ENCODE results near the gene C1orf198. TPM values are rescaled to one million over a fixed set of nuclear protein-coding genes. Genes with fewer than 3 reads are reported as not detected.
A peak's percentile ranks its signal among the peaks of the same experiment; 100 is the strongest.

C1orf198 gene
- total and polyA plus RNA-seq, 12 donors: 15.2 to 59.4 (median 24.6) TPM

DNA sequence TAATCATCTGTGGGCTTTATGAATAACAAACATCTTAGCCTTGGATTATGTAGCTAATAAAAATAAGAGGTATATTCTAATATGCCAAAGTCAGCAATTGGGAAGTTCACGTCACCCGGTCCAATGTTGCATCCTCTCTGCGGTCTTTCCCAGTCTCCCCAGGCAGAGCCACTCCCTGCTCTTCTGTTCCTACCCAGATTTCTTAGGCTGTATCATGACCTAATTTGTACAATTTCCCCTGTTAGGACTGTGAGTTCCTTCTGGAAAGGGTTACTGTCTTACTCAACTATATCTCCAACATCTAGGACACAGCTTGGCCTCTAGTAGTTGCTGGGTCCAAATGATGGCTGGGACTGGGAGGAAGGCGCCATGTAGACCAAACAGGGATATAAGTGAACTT is 29.8 kb upstream of the C1orf198 start:
- H3K27ac ChIP-seq: peak overlapping the region in 2 of 5 donors; percentile 22 to 41
- peaks cover 9% of the 10 kb centered on the region for H3K27me3 ChIP-seq
- H3K4me1 ChIP-seq (replicated peaks in 1 of 2): peaks cover 0 to 10% of the 10 kb centered on the region in 2 donors
- no peak overlapping the region for H3K4me3 ChIP-seq
- no peak for DNase-seq
- H3K9me3 ChIP-seq (replicated peaks in 1 of 3): no peaks in the 10 kb centered on the region
- intact Hi-C loops (cut with DNase I): no loop called here
- H3K36me3 ChIP-seq (replicated peaks in 1 of 2): no peaks in the 10 kb centered on the region
- TF ChIP-seq POLR2A (IDR thresholded peaks at IDR 0.05) (no peak), CTCF (IDR thresholded peaks at IDR 0.05) (no peak)
- WGBS, 4 donors: 89 to 93% (median 92%) methylated on average over 4 of the region's 4 CpGs

- no peak for TF ChIP-seq CTCF (IDR thresholded peaks at IDR 0.05)
- TF ChIP-seq POLR2A (IDR thresholded peaks at IDR 0.05): no peak
- peaks cover 0 to 10% of the 10 kb centered on the region in 2 donors for H3K4me1 ChIP-seq (replicated peaks in 1 of 2)
- no peaks in the 10 kb centered on the region for H3K9me3 ChIP-seq (replicated peaks in 1 of 3)
- peaks cover 13% of the 10 kb centered on the region for H3K27me3 ChIP-seq
- 45 to 67% (median 61%) methylated on average over 1 of the region's 1 CpG for WGBS, 4 donors
- H3K27ac ChIP-seq: peak overlapping the region in 1 of 5 donors; percentile 41
- no peak for DNase-seq
- no peaks in the 10 kb centered on the region for H3K36me3 ChIP-seq (replicated peaks in 1 of 2)
- intact Hi-C loops (cut with DNase I): no loop called here
- no peak overlapping the region for H3K4me3 ChIP-seq
These were observed 28.5 kb upstream of the C1orf198 start for GRCh38 chr1:230896779-230897178.

DNA sequence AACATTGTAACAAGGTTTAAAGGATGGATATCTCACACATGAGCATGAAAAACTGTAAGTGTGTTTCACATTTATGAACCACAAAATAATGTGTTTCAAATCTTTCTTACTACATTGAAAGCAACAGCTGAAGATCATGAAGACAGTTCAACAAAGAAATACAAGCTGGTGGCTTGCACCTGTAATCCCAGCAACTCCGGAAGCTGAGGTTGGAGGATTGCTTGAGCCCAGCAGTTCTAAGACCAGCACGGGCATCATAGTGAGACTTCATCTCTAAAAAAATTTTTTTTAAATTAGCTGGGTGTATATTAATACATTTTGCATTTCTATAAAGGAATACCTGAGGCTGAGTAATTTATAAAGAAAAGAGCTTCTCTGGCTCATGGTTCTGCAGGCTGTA is 27.1 kb upstream of the C1orf198 start:
- 84 to 94% (median 90%) methylated on average over 2 of the region's 2 CpGs for WGBS, 4 donors
- TF ChIP-seq POLR2A (IDR thresholded peaks at IDR 0.05): no peak
- TF ChIP-seq CTCF (IDR thresholded peaks at IDR 0.05): no peak
- Histone ChIP-seq H3K27ac (no peak overlapping the region), H3K36me3 (replicated peaks in 1 of 2) (no peaks in the 10 kb centered on the region), H3K27me3 (peaks cover 13% of the 10 kb centered on the region), H3K9me3 (replicated peaks in 1 of 3) (no peaks in the 10 kb centered on the region), H3K4me3 (no peak overlapping the region), H3K4me1 (replicated peaks in 1 of 2) (peaks cover 0 to 10% of the 10 kb centered on the region in 2 donors)
- intact Hi-C loops (cut with DNase I): no loop called here
- no peak for DNase-seq

DNA sequence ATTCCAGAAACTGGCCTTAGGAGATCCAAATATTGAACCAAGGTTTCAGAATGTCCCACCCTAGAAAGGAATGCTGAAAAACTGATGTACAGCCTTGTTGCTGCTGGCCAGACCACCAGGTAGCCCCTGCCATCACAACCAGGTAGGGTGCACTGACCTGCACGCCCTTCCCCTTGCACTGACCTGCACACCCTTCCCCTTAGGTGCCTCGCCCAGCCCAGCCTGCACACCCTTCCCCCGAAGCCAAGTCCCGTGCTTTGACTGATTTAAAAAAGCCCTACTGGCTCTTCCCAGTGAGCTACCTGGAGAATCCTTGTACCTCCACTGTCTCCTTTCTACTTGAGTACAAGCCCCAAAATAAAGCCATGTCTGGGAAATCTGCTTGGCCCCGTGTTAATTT is 26.3 kb upstream of the C1orf198 start:
- Histone ChIP-seq H3K4me3 (no peak overlapping the region), H3K9me3 (replicated peaks in 1 of 3) (no peaks in the 10 kb centered on the region), H3K36me3 (replicated peaks in 1 of 2) (no peaks in the 10 kb centered on the region), H3K27me3 (peaks cover 13% of the 10 kb centered on the region), H3K4me1 (replicated peaks in 1 of 2) (peaks cover 0 to 10% of the 10 kb centered on the region in 2 donors), H3K27ac (no peak overlapping the region)
- 71 to 84% (median 75%) methylated on average over 5 of the region's 5 CpGs for WGBS, 4 donors
- no peak for TF ChIP-seq CTCF (IDR thresholded peaks at IDR 0.05)
- no peak for TF ChIP-seq POLR2A (IDR thresholded peaks at IDR 0.05)
- intact Hi-C loops (cut with DNase I): no loop called here
- DNase-seq: no peak
